ENCODE measurements around the gene SNAPC3. TPM values are rescaled to one million over a fixed set of nuclear protein-coding genes. Genes with fewer than 3 reads are reported as not detected.
A peak's percentile ranks its signal among the peaks of the same experiment; 100 is the strongest.

Gene SNAPC3
- polyA plus RNA-seq, 1 donor from 2014 or later, result 96.6 TPM

- no peaks in the 10 kb centered on the region for H4K20me1 ChIP-seq (ENCODE audit: insufficient read depth)
- no peak overlapping the region for H3K9ac ChIP-seq (ENCODE audit: low read length)
- no peaks in the 10 kb centered on the region for H3K9me3 ChIP-seq (ENCODE audit: low read length)
- no peak overlapping the region for H3K4me3 ChIP-seq (ENCODE audit: low read length)
- no peak overlapping the region for H3K4me2 ChIP-seq (ENCODE audit: low read length)
- peaks cover 6% of the 10 kb centered on the region for H3K36me3 ChIP-seq (ENCODE audit: insufficient read depth, low read length)
- H3F3A ChIP-seq (ENCODE audit: insufficient read depth, low read length, poor library complexity, severe bottlenecking), result no peaks in the 10 kb centered on the region
- TF ChIP-seq TAF1 (IDR thresholded peaks at IDR 0.05; ENCODE audit: low read depth), result no peak
- TF ChIP-seq REST (IDR thresholded peaks at IDR 0.05; ENCODE audit: borderline replicate concordance), result no peak
- no peak for TF ChIP-seq EZH2 (IDR thresholded peaks at IDR 0.05; ENCODE audit: borderline replicate concordance, insufficient read depth, low read length, poor library complexity, severe bottlenecking)
- TF ChIP-seq POLR2AphosphoS5 (IDR thresholded peaks at IDR 0.05), result no peak
- no peak for TF ChIP-seq EP300 (conservative IDR thresholded peaks at IDR 0.05; ENCODE audit: poor library complexity, severe bottlenecking)
- TF ChIP-seq MXI1 (conservative IDR thresholded peaks at IDR 0.05; ENCODE audit: poor library complexity, severe bottlenecking), result no peak
- no peak for TF ChIP-seq RAD21 (conservative IDR thresholded peaks at IDR 0.05)
- no peak for TF ChIP-seq SMC3 (conservative IDR thresholded peaks at IDR 0.05; ENCODE audit: poor library complexity)
- TF ChIP-seq CTCF (IDR thresholded peaks at IDR 0.05; ENCODE audit: poor library complexity, severe bottlenecking), result no peak
- H2AFZ ChIP-seq (ENCODE audit: low read depth, low read length), result peak overlapping the region; percentile 83
- no peaks in the 10 kb centered on the region for H3K9me2 ChIP-seq (ENCODE audit: insufficient read depth, low read length)
- H3K27ac ChIP-seq (ENCODE audit: low read length), result peak overlapping the region; percentile 96
- no peaks in the 10 kb centered on the region for H3K27me3 ChIP-seq (ENCODE audit: insufficient read depth, low read depth, low read length)
- peaks cover 38% of the 10 kb centered on the region for H3K79me2 ChIP-seq (replicated peaks; ENCODE audit: insufficient read depth, low read length)
Measured at GRCh38 chr9:15421532-15421931, 1.1 kb upstream of the SNAPC3 start.

GRCh38 chr9:15421990-15422371, 695 bp upstream of the SNAPC3 start:
- H4K20me1 ChIP-seq (ENCODE audit: insufficient read depth), result no peaks in the 10 kb centered on the region
- H3K27ac ChIP-seq (ENCODE audit: low read length), result peak overlapping the region; percentile 96
- H3K36me3 ChIP-seq (ENCODE audit: insufficient read depth, low read length), result peaks cover 6% of the 10 kb centered on the region
- TF ChIP-seq SMC3 (conservative IDR thresholded peaks at IDR 0.05; ENCODE audit: poor library complexity) (no peak), REST (IDR thresholded peaks at IDR 0.05; ENCODE audit: borderline replicate concordance) (no peak), CTCF (IDR thresholded peaks at IDR 0.05; ENCODE audit: poor library complexity, severe bottlenecking) (no peak), MXI1 (conservative IDR thresholded peaks at IDR 0.05; ENCODE audit: poor library complexity, severe bottlenecking) (no peak), RAD21 (conservative IDR thresholded peaks at IDR 0.05) (no peak), EP300 (conservative IDR thresholded peaks at IDR 0.05; ENCODE audit: poor library complexity, severe bottlenecking) (no peak), TAF1 (IDR thresholded peaks at IDR 0.05; ENCODE audit: low read depth) (no peak), EZH2 (IDR thresholded peaks at IDR 0.05; ENCODE audit: borderline replicate concordance, insufficient read depth, low read length, poor library complexity, severe bottlenecking) (no peak), POLR2AphosphoS5 (IDR thresholded peaks at IDR 0.05) (no peak)
- peak overlapping the region; percentile 94 for H3K9ac ChIP-seq (ENCODE audit: low read length)
- no peaks in the 10 kb centered on the region for H3K27me3 ChIP-seq (ENCODE audit: insufficient read depth, low read depth, low read length)
- H3K4me3 ChIP-seq (ENCODE audit: low read length), result peak overlapping the region; percentile 87
- H3K9me2 ChIP-seq (ENCODE audit: insufficient read depth, low read length), result no peaks in the 10 kb centered on the region
- peak overlapping the region; percentile 83 for H2AFZ ChIP-seq (ENCODE audit: low read depth, low read length)
- H3F3A ChIP-seq (ENCODE audit: insufficient read depth, low read length, poor library complexity, severe bottlenecking), result no peaks in the 10 kb centered on the region
- peaks cover 42% of the 10 kb centered on the region for H3K79me2 ChIP-seq (replicated peaks; ENCODE audit: insufficient read depth, low read length)
- H3K9me3 ChIP-seq (ENCODE audit: low read length), result no peaks in the 10 kb centered on the region
- peak overlapping the region; percentile 66 for H3K4me2 ChIP-seq (ENCODE audit: low read length)
